Hematopoietic multipotent progenitor cell treated with erythropoietin and hydrocortisone succinate and interleukin-3 and kit ligand, for 6 days (in vitro differentiated cells): ENCODE results near the gene HLA-DRB1.
"Not testable (repeated sequence)": the region's sequence is repeated elsewhere in the genome, so short reads cannot be mapped to it uniquely, and the experiment has no call there.

Experiments used
- DNase-seq: peaks from one replicate; pipeline ENCODE4 v3.0.0-alpha.2; 2015

HLA-DRB1 gene

GRCh38 chr6:32589596-32590449 lies at the start of gene HLA-DRB1:
Gene HLA-DRB1, minus strand, starts transcription at chr6:32589848. Its CDS starts 106 bp downstream, at chr6:32589742.
- DNase-seq: peak; percentile 56

GRCh38 chr6:32638532-32639219 lies 49.0 kb upstream of the HLA-DRB1 start:
- DNase-seq: no peak

- no peak for DNase-seq
Observed at GRCh38 chr6:32637883-32638282, 48.2 kb upstream of the HLA-DRB1 start.

GRCh38 chr6:32637219-32637880 lies 47.7 kb upstream of the HLA-DRB1 start, which contains the start of gene HLA-DQA1:
Gene HLA-DQA1, plus strand, starts transcription at chr6:32637406. Its CDS starts 53 bp downstream, at chr6:32637459.
- DNase-seq: peak; percentile 28

- no peak for DNase-seq
Observed at GRCh38 chr6:32635526-32636123, 46.0 kb upstream of the HLA-DRB1 start.

- not testable (repeated sequence) for DNase-seq
Observed at GRCh38 chr6:32629793-32630192, 40.1 kb upstream of the HLA-DRB1 start.

GRCh38 chr6:32627831-32628230 lies 38.2 kb upstream of the HLA-DRB1 start:
- DNase-seq: peak; percentile 37

- DNase-seq: no peak
Observed at GRCh38 chr6:32627249-32627648, 37.6 kb upstream of the HLA-DRB1 start.

- DNase-seq: no peak
Observed at GRCh38 chr6:32625137-32625536, 35.5 kb upstream of the HLA-DRB1 start.

- DNase-seq: no peak
Observed at GRCh38 chr6:32624565-32624964, 34.9 kb upstream of the HLA-DRB1 start.

- DNase-seq: peak; percentile 36
Observed at GRCh38 chr6:32623693-32624092, 34.0 kb upstream of the HLA-DRB1 start.

- peak; percentile 76 for DNase-seq
Observed at GRCh38 chr6:32622545-32623401, 33.1 kb upstream of the HLA-DRB1 start.

- DNase-seq: no peak
Observed at GRCh38 chr6:32621372-32621771, 31.7 kb upstream of the HLA-DRB1 start.

- DNase-seq: no peak
Observed at GRCh38 chr6:32617751-32618150, 28.1 kb upstream of the HLA-DRB1 start.

- no peak for DNase-seq
Observed at GRCh38 chr6:32615885-32616532, 26.4 kb upstream of the HLA-DRB1 start.

- no peak for DNase-seq
Observed at GRCh38 chr6:32614366-32615081, 24.9 kb upstream of the HLA-DRB1 start.

GRCh38 chr6:32613475-32613874 lies 23.8 kb upstream of the HLA-DRB1 start:
- no peak for DNase-seq

- no peak for DNase-seq
Observed at GRCh38 chr6:32610682-32611296, 21.1 kb upstream of the HLA-DRB1 start.

GRCh38 chr6:32609731-32610640 lies 20.3 kb upstream of the HLA-DRB1 start:
- DNase-seq: peak; percentile 87
